ENCODE data around the gene MAP2K2.

The MAP2K2 gene

GRCh38 chr19:4109626-4109945 lies 14.3 kb downstream of the MAP2K2 start:
- H3K9me3 ChIP-seq (ENCODE audit: control insufficient read depth, insufficient read depth, low read depth, low read length), result no peaks in the 10 kb centered on the region
- POLR2A ChIA-PET, result no interaction called here
- no peaks in the 10 kb centered on the region for H3K4me1 ChIP-seq (ENCODE audit: control insufficient read depth, insufficient read depth, low read length)
- no peak overlapping the region for H3K27ac ChIP-seq (ENCODE audit: extremely low read depth, low read depth, low read length)
- no peak for TF ChIP-seq KLF7 (tag by site-specific recombination; IDR thresholded peaks at IDR 0.05; ENCODE audit: borderline replicate concordance)
- no peak for TF ChIP-seq HOXC10 (CRISPR knock-in tag; IDR thresholded peaks at IDR 0.05)
- no peak for TF ChIP-seq ZNF19 (tag by site-specific recombination; IDR thresholded peaks at IDR 0.05; ENCODE audit: low read depth)
- TF ChIP-seq ZNF792 (tag by site-specific recombination; IDR thresholded peaks at IDR 0.05), result no peak
- no peak for TF ChIP-seq GFI1B (tag by site-specific recombination; IDR thresholded peaks at IDR 0.05)
- no peak for TF ChIP-seq ZFP69B (tag by site-specific recombination; IDR thresholded peaks at IDR 0.05)
- no peak for TF ChIP-seq PRDM2 (tag by site-specific recombination; IDR thresholded peaks at IDR 0.05; ENCODE audit: borderline replicate concordance)
- TF ChIP-seq ATF2 (tag by site-specific recombination; IDR thresholded peaks at IDR 0.05; ENCODE audit: low read depth), result no peak
- no peak for TF ChIP-seq PRDM6 (tag by site-specific recombination; IDR thresholded peaks at IDR 0.05)
- TF ChIP-seq, protein P1, sequence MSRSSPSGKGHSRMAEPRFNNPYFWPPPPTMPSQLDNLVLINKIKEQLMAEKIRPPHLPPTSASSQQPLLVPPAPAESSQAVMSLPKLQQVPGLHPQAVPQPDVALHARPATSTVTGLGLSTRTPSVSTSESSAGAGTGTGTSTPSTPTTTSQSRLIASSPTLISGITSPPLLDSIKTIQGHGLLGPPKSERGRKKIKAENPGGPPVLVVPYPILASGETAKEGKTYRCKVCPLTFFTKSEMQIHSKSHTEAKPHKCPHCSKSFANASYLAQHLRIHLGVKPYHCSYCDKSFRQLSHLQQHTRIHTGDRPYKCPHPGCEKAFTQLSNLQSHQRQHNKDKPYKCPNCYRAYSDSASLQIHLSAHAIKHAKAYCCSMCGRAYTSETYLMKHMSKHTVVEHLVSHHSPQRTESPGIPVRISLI (tag by site-specific recombination; IDR thresholded peaks at IDR 0.05), result no peak
- no peak for TF ChIP-seq SCRT1 (tag by site-specific recombination; IDR thresholded peaks at IDR 0.05; ENCODE audit: borderline replicate concordance)
- TF ChIP-seq ZNF140 (tag by site-specific recombination; IDR thresholded peaks at IDR 0.05), result no peak
- no peak for TF ChIP-seq ZNF701 (tag by site-specific recombination; IDR thresholded peaks at IDR 0.05)
- no peak for TF ChIP-seq ZNF146 (tag by site-specific recombination; IDR thresholded peaks at IDR 0.05)
- no peak for TF ChIP-seq SCRT2 (tag by site-specific recombination; IDR thresholded peaks at IDR 0.05)
- TF ChIP-seq, protein P2, sequence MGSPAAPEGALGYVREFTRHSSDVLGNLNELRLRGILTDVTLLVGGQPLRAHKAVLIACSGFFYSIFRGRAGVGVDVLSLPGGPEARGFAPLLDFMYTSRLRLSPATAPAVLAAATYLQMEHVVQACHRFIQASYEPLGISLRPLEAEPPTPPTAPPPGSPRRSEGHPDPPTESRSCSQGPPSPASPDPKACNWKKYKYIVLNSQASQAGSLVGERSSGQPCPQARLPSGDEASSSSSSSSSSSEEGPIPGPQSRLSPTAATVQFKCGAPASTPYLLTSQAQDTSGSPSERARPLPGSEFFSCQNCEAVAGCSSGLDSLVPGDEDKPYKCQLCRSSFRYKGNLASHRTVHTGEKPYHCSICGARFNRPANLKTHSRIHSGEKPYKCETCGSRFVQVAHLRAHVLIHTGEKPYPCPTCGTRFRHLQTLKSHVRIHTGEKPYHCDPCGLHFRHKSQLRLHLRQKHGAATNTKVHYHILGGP (tag by site-specific recombination; IDR thresholded peaks at IDR 0.05), result no peak
- TF ChIP-seq PBX3 (CRISPR knock-in tag; IDR thresholded peaks at IDR 0.05), result no peak
- TF ChIP-seq ZIC2 (tag by site-specific recombination; IDR thresholded peaks at IDR 0.05), result no peak
- CTCF ChIA-PET, result no interaction called here
- no peak overlapping the region for H3K4me3 ChIP-seq (ENCODE audit: low read depth, low read length)
- peaks cover 23 to 91% of the 10 kb centered on the region in 2 experiments; a peak in 2 of 3 replicates for H3K36me3 ChIP-seq (ENCODE audit: control insufficient read depth in 2 of 2, insufficient read depth in 1 of 2, low read length in 2 of 2)

All from HEK293 (cell line).